NCI-H774 (cell line): Measurements from ENCODE around the gene NLRP13.

Source experiments
- DNase-seq: peaks from one replicate; lab custom pipeline; 2025; lab: John Stamatoyannopoulos, UW

NLRP13 gene

GRCh38 chr19:55902080-55902751 lies 29.9 kb downstream of the NLRP13 start:
- no peak for DNase-seq

DNA sequence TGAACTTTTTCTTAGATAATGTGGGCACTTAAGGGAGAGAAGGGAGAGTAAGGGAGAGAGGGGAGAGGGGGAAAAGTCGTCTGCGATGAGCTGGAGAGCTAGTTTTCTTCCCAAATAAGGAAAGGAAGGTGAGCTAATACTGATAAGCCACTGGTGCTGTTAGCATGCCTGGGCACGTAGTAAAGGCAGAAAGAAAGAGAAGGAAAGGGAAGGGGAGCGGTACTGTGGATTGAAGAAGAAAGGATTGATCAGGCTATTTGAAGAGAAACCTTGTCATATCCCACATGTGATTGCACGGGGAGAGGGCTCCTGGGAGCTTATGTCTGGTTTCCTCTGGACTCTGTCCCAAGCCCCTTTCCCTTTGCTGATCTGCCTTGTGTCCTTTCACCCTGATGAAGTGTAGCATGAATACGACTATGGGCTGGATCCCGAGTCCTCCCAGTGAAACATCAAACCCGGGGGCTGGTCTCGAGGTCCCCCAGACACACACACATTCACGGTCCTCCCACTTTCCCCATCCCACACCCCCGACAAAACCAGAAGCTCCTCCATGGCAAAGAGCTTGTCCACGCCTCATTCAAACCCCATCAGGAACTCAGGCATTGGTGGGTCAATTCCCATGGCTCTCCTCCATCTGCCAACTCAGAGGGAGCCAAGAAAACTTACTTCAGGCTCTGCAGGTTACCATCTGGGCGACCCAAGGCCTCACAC lies 30.6 kb downstream of the NLRP13 start:
- no peak for DNase-seq

GRCh38 chr19:55898911-55899310 lies 33.2 kb downstream of the NLRP13 start:
- no peak for DNase-seq

GRCh38 chr19:55882626-55883025 lies 49.5 kb downstream of the NLRP13 start:
- no peak for DNase-seq

- DNase-seq = no peak
Measured at GRCh38 chr19:55877211-55877610, 54.9 kb downstream of the NLRP13 start.

DNA sequence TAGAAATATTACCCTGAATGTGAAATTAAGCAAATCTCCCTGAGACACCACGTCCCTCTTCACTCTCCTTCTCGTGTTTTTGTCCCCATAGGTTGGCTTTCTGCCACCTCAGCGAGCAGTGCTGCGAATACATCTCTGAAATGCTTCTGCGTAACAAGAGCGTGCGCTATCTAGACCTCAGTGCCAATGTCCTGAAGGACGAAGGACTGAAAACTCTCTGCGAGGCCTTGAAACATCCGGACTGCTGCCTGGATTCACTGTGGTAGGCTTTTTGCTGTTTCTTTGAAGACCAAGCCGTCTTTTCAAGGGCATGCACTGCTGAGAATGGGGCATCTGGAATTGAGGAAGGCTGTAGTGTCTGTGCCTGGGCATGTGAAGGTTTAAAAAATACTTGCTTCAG lies 61.4 kb downstream of the NLRP13 start:
- no peak for DNase-seq

GRCh38 chr19:55867101-55867500 lies 65.0 kb downstream of the NLRP13 start:
- DNase-seq = no peak

DNA sequence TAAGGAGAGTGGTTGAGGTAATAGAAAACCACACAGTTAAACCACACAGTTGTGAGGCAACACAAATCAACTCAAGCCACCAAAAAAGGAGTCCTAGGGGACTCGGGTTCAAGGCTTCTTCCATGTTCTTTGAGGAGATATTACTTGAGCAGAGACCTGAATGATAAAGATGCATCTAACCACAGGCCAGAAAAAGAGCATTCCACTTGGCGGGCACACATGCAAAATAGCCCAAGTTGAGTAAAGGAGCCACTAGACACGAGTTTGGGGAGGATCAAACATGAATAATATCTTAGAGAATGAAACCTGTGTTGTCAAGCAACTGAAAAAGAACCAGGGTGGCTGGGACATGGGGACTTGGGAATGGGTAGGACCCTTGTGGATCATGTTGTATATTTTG lies 65.6 kb downstream of the NLRP13 start:
- no peak for DNase-seq

GRCh38 chr19:55858969-55859368 lies 73.2 kb downstream of the NLRP13 start:
- no peak for DNase-seq

DNA sequence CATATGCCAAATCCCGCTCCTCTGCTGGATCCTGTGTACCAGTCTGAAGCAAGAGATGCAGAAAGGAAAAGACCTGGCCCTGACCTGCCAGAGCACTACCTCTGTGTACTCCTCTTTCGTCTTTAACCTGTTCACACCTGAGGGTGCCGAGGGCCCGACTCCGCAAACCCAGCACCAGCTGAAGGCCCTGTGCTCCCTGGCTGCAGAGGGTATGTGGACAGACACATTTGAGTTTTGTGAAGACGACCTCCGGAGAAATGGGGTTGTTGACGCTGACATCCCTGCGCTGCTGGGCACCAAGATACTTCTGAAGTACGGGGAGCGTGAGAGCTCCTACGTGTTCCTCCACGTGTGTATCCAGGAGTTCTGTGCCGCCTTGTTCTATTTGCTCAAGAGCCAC lies 73.7 kb downstream of the NLRP13 start:
- no peak for DNase-seq

- no peak for DNase-seq
Measured at GRCh38 chr19:55857974-55858373, 74.2 kb downstream of the NLRP13 start.

- DNase-seq = no peak
Measured at GRCh38 chr19:55857149-55857548, 75.0 kb downstream of the NLRP13 start.

DNA sequence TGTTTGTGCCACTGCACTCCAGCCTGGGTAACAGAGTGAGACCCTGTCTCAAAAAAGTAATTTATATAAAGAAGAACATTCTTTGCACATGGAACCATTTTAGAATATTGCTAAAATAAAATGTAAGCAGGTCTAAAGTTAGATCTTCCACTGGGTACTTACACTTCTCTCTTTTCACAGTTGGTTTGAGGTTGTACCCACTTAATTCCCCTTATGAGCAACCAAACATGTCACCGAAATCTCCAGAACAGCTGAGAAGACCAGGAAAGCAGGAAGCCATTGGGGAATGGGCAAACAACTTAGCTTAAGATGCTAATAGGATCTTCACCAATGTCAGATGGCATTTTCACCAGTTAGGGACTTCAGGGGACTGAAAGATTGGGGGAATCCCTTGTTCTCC lies 77.0 kb downstream of the NLRP13 start:
- DNase-seq = no peak
